ENCODE data around the gene PITRM1. TPM values are rescaled to one million over a fixed set of nuclear protein-coding genes. Genes with fewer than 3 reads are reported as not detected.

The PITRM1 gene
- polyA plus RNA-seq, 2 of the 4 experiments (the other 2 are of a cell fraction): 45.9 to 64.5 TPM

GRCh38 chr10:3148994-3149393, 23.6 kb downstream of the PITRM1 start:
- H3K9me3 ChIP-seq: no peaks in the 10 kb centered on the region
- POLR2A ChIA-PET: interaction anchor here (2.6 kb wide), 1 partner anchor 24 kb away, joined by 7 read pairs; the partner anchor contains the start of gene PITRM1
- 83% methylated on average over 9 of the region's 9 CpGs for WGBS (ENCODE audit: missing lambda C conversion rate)
- DNase-seq (ENCODE audit: low read depth in 1 of 2, low spot score in 1 of 2) (no peak), ATAC-seq (no peak), FAIRE-seq (no peak)
- H3K4me3 ChIP-seq: no peak overlapping the region
- H3K27ac ChIP-seq: no peak overlapping the region
- H3K4me2 ChIP-seq: no peak overlapping the region
- TF ChIP-seq RFX5 (IDR thresholded peaks at IDR 0.05) (no peak), CTCF (IDR thresholded peaks at IDR 0.05) (no peak), EHF (CRISPR knock-in tag; IDR thresholded peaks at IDR 0.05) (no peak), CHD2 (IDR thresholded peaks at IDR 0.05; ENCODE audit: low read length, partially characterized antibody) (no peak), HMGXB4 (CRISPR knock-in tag; IDR thresholded peaks at IDR 0.05; ENCODE audit: borderline replicate concordance) (no peak), HDAC2 (IDR thresholded peaks at IDR 0.05) (no peak), CBX2 (IDR thresholded peaks at IDR 0.05; ENCODE audit: borderline replicate concordance, low read depth) (no peak), NPAS2 (CRISPR knock-in tag; IDR thresholded peaks at IDR 0.05; ENCODE audit: borderline replicate concordance) (no peak), CEBPB (IDR thresholded peaks at IDR 0.05) (no peak), BCL3 (IDR thresholded peaks at IDR 0.05) (no peak), RARB (CRISPR knock-in tag; IDR thresholded peaks at IDR 0.05) (no peak), HES2 (IDR thresholded peaks at IDR 0.05) (no peak), ESRRA (IDR thresholded peaks at IDR 0.05; ENCODE audit: borderline replicate concordance, low read length) (no peak), MAX (IDR thresholded peaks at IDR 0.05) (no peak)
- CTCF ChIA-PET: interaction anchor here (0.7 kb wide), 1 partner anchor 9 kb away, joined by 3 read pairs; no protein-coding TSS in a partner anchor
- no peaks in the 10 kb centered on the region for H3K4me1 ChIP-seq

- no peak for DNase-seq (ENCODE audit: low read depth in 1 of 2, low spot score in 1 of 2)
- ChIA-PET POLR2A (interaction anchor here (2.6 kb wide), 1 partner anchor 25 kb away, joined by 7 read pairs; the partner anchor contains the start of gene PITRM1), CTCF (no interaction called here)
- 84% methylated on average over 17 of the region's 17 CpGs for WGBS (ENCODE audit: missing lambda C conversion rate)
- H3K4me2 ChIP-seq: no peak overlapping the region
- TF ChIP-seq EHF (CRISPR knock-in tag; IDR thresholded peaks at IDR 0.05) (no peak), JUN (IDR thresholded peaks at IDR 0.05) (no peak), ESRRA (IDR thresholded peaks at IDR 0.05; ENCODE audit: borderline replicate concordance, low read length) (no peak), HES2 (IDR thresholded peaks at IDR 0.05) (no peak), ZC3H11A (IDR thresholded peaks at IDR 0.05) (no peak), USF2 (IDR thresholded peaks at IDR 0.05) (no peak)
- no peak for ATAC-seq
- no peak for FAIRE-seq
- no peak overlapping the region for H3K4me3 ChIP-seq
- no peaks in the 10 kb centered on the region for H3K4me1 ChIP-seq
- H3K9me3 ChIP-seq: no peaks in the 10 kb centered on the region
- no peak overlapping the region for H3K27ac ChIP-seq
Measured at GRCh38 chr10:3148041-3148440, 24.5 kb downstream of the PITRM1 start.
